ENCODE measurements around the gene PUM2. TPM values are rescaled to one million over a fixed set of nuclear protein-coding genes. Genes with fewer than 3 reads are reported as not detected.

PUM2 gene
- total RNA-seq, 1 experiment from 2014 or later, result 112 TPM

- Histone ChIP-seq H3K4me3 (ENCODE audit: low read depth, low read length, poor library complexity, severe bottlenecking) (no peak overlapping the region), H3K27ac (ENCODE audit: low read depth, low read length, poor library complexity, severe bottlenecking) (no peak overlapping the region), H3K27me3 (replicated peaks; ENCODE audit: insufficient read depth, low read depth, low read length, poor library complexity) (peaks cover 7% of the 10 kb centered on the region), H3K36me3 (ENCODE audit: insufficient read depth, low read length, poor library complexity, severe bottlenecking) (no peaks in the 10 kb centered on the region), H3K9me3 (ENCODE audit: low read depth, low read length, poor library complexity, severe bottlenecking) (no peaks in the 10 kb centered on the region), H3K4me1 (ENCODE audit: insufficient read depth, low read length, poor library complexity, severe bottlenecking) (no peaks in the 10 kb centered on the region)
- POLR2A ChIA-PET (ENCODE audit: low non-redundant PET), result no interaction called here
- BruUV-seq (replicated peaks), result no TSS peak
- intact Hi-C loops (cut with micrococcal nuclease; ENCODE audit: unreplicated experiment), result loop anchor here (10.0 kb wide), 1 partner anchor 417 kb away; no protein-coding TSS in a partner anchor
- CTCF ChIA-PET, result no interaction called here
- TF ChIP-seq EZH2 (IDR thresholded peaks at IDR 0.05; ENCODE audit: borderline replicate concordance, low read depth, low read length, poor library complexity, severe bottlenecking), result no peak
- TF ChIP-seq, protein P1, sequence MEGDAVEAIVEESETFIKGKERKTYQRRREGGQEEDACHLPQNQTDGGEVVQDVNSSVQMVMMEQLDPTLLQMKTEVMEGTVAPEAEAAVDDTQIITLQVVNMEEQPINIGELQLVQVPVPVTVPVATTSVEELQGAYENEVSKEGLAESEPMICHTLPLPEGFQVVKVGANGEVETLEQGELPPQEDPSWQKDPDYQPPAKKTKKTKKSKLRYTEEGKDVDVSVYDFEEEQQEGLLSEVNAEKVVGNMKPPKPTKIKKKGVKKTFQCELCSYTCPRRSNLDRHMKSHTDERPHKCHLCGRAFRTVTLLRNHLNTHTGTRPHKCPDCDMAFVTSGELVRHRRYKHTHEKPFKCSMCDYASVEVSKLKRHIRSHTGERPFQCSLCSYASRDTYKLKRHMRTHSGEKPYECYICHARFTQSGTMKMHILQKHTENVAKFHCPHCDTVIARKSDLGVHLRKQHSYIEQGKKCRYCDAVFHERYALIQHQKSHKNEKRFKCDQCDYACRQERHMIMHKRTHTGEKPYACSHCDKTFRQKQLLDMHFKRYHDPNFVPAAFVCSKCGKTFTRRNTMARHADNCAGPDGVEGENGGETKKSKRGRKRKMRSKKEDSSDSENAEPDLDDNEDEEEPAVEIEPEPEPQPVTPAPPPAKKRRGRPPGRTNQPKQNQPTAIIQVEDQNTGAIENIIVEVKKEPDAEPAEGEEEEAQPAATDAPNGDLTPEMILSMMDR (conservative IDR thresholded peaks at IDR 0.05; ENCODE audit: low read depth, low read length), result peak; percentile 26; the same call in 1 of the 2 replicates
- DNase-seq (ENCODE audit: low spot score), result no peak
Measured at GRCh38 chr2:20227894-20228505, 122.6 kb downstream of the PUM2 start.

DNA sequence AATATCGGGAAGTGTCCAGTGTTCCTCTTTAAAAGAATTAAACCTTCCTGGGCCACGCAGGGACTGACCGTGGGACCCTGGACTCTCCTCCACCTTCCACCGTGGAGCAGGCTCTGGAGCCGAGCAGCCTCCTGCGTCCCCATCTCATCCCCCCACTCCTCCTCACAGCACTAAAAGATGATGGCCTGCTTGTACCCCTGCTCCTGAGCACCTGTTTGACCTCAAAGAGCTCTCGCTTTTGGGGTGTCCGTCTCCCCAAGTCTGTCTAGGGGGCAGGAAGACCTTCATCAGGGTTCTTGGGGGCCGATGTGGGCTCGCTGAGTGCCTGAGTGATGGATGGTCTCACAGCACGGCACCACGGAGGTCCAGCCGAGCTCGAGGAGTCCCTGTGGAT, 124.5 kb downstream of the PUM2 start:
- no peak for DNase-seq (ENCODE audit: low spot score)
- intact Hi-C loops (cut with micrococcal nuclease; ENCODE audit: unreplicated experiment), result loop anchor here (10.0 kb wide), 1 partner anchor 419 kb away; no protein-coding TSS in a partner anchor
- no TSS peak for BruUV-seq (replicated peaks)

DNA sequence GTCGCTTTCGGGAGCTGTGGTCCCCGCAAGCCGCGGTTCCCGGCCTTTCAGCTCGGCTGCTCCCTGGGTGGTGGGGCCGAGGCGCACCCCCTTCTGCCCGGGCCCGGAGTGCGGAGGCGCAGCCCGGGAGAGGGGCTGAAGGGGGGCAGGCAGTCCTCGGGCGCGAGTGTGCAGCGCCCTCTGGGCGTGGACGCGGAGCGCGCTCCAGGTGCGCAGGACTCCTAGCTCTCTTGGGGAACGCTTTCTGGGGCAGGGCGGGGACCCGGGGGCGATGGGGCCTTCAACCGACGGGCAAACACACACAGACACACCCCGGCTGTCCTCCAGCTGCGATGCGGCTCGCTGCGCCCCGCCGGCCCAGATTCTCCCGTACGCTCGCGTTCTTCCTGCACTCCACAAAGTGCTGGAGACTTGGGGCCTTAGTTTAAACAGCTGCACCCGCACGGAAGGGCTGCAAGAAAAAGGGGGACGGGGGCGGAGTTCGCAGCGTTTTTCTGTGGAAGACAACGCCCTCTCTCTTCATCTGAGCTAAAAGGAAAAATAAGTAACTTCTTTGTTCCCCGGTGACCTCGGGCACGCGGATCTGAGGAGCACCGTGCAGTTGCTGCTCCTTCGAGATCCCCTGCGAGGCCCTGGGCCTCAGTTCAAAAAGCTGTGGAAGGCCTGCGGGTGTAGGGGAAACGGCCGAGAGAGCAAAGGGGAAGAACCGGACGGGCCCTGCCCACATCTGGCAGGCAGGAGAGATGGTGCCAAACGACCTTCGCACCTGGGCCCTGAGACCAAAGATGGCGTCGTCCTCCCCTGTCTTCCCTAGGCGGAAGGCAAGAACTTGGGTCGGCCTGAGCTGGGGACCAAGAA, 125.1 kb downstream of the PUM2 start:
- Histone ChIP-seq H3K27me3 (replicated peaks; ENCODE audit: insufficient read depth, low read depth, low read length, poor library complexity) (peaks cover 12% of the 10 kb centered on the region), H3K36me3 (ENCODE audit: insufficient read depth, low read length, poor library complexity, severe bottlenecking) (no peaks in the 10 kb centered on the region), H3K4me3 (ENCODE audit: low read depth, low read length, poor library complexity, severe bottlenecking) (peak overlapping the region; percentile 57), H3K9me3 (ENCODE audit: low read depth, low read length, poor library complexity, severe bottlenecking) (no peaks in the 10 kb centered on the region), H3K4me1 (ENCODE audit: insufficient read depth, low read length, poor library complexity, severe bottlenecking) (peaks cover 5% of the 10 kb centered on the region), H3K27ac (ENCODE audit: low read depth, low read length, poor library complexity, severe bottlenecking) (no peak overlapping the region)
- POLR2A ChIA-PET (ENCODE audit: low non-redundant PET), result no interaction called here
- TF ChIP-seq EZH2 (IDR thresholded peaks at IDR 0.05; ENCODE audit: borderline replicate concordance, low read depth, low read length, poor library complexity, severe bottlenecking), result no peak
- TF ChIP-seq, protein P1 (conservative IDR thresholded peaks at IDR 0.05; ENCODE audit: low read depth, low read length), result peak; percentile 69
- BruUV-seq (replicated peaks), result no TSS peak
- intact Hi-C loops (cut with micrococcal nuclease; ENCODE audit: unreplicated experiment), result loop anchor here (10.0 kb wide), 1 partner anchor 419 kb away; no protein-coding TSS in a partner anchor
- CTCF ChIA-PET, result interaction anchor here (0.7 to 1.6 kb wide), 2 partner anchors 90 to 270 kb away, joined by 3 to 4 read pairs; no protein-coding TSS in a partner anchor
- peak; percentile 55 for DNase-seq (ENCODE audit: low spot score)

More for the DNA sequence above, 124.5 kb downstream of the PUM2 start:
- ChIA-PET POLR2A (ENCODE audit: low non-redundant PET) (no interaction called here), CTCF (interaction anchor here (1.6 kb wide), 1 partner anchor 270 kb away, joined by 4 read pairs; no protein-coding TSS in a partner anchor)
- Histone ChIP-seq H3K36me3 (ENCODE audit: insufficient read depth, low read length, poor library complexity, severe bottlenecking) (no peaks in the 10 kb centered on the region), H3K27ac (ENCODE audit: low read depth, low read length, poor library complexity, severe bottlenecking) (no peak overlapping the region), H3K9me3 (ENCODE audit: low read depth, low read length, poor library complexity, severe bottlenecking) (no peaks in the 10 kb centered on the region), H3K27me3 (replicated peaks; ENCODE audit: insufficient read depth, low read depth, low read length, poor library complexity) (peaks cover 12% of the 10 kb centered on the region), H3K4me1 (ENCODE audit: insufficient read depth, low read length, poor library complexity, severe bottlenecking) (peaks cover 5% of the 10 kb centered on the region), H3K4me3 (ENCODE audit: low read depth, low read length, poor library complexity, severe bottlenecking) (no peak overlapping the region)
- TF ChIP-seq, protein P1 (conservative IDR thresholded peaks at IDR 0.05; ENCODE audit: low read depth, low read length), result no peak
- TF ChIP-seq EZH2 (IDR thresholded peaks at IDR 0.05; ENCODE audit: borderline replicate concordance, low read depth, low read length, poor library complexity, severe bottlenecking), result no peak

All from A673 (cell line).